ENCODE data around the gene TERB2.
"Not testable (repeated sequence)": the region's sequence is repeated elsewhere in the genome, so short reads cannot be mapped to it uniquely, and the experiment has no call there.

Gene TERB2

DNA sequence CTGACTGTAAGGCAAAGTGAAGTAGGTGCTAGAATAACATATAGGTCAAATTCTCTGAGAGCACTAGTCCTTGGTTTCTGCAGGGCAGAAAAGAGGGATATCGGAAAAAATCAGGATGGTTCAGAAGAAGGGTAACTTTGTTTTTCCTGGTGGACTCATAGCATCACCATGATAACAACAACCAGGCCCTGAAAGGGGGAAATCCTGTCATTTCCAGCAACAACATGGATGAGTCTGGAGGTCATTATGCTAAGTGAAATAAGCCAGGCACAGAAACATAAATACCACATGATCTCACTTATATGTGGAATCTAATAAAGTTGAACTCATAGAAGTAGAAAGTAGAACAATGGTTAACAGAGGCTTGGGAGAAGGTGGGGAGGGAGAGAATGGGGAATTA, 27.7 kb downstream of the TERB2 start:
- not testable (repeated sequence) for H3K36me3 Mint-ChIP-seq (ENCODE audit: insufficient read depth); DNase-seq; H3K4me3 Mint-ChIP-seq; H3K27ac Mint-ChIP-seq; H3K4me1 Mint-ChIP-seq (ENCODE audit: low read depth in 2 of 2); ATAC-seq (replicated peaks); H3K9me3 Mint-ChIP-seq
- H3K27me3 Mint-ChIP-seq = peaks cover 6 to 30% of the 10 kb centered on the region in 2 donors

DNA sequence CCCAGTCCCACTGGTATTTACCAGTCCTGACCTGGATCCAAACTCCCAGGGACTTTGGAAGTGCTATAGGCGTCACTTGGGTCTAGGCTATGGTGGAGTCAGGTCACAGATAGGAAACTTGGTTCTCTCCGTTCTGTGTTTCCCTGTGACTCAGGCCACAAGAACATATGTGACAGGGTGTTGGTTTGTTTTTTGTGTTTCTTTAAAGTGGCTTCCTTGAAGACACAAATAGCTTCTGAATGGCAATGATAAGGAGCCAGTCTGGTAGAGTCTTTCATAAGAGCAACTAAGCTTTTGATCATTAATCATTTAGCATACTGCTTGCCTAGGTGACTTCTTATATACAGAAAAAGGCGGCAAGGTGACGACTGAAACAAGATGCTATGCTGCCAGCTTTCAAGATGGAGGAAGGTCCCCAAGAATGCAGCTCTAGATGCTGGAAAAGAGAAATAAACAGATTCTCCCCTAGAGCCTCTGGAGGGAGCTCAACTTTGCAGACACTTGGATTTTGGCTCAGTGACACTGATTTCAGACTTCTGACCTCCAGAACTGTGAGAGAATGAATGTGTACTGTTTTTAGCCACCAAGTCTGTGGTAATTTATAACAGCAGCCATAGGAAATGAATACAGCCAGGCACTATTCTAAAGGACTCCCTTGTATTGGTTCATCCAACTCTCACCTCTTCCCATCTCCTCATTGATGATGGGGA, 30.0 kb downstream of the TERB2 start:
- peak; percentile 49 for ATAC-seq (replicated peaks)
- not testable (repeated sequence) for H3K4me1 Mint-ChIP-seq (ENCODE audit: low read depth in 2 of 2); H3K4me3 Mint-ChIP-seq; H3K27ac Mint-ChIP-seq; H3K9me3 Mint-ChIP-seq; DNase-seq; H3K36me3 Mint-ChIP-seq (ENCODE audit: insufficient read depth)
- peaks cover 18 to 30% of the 10 kb centered on the region in 2 donors for H3K27me3 Mint-ChIP-seq

DNA sequence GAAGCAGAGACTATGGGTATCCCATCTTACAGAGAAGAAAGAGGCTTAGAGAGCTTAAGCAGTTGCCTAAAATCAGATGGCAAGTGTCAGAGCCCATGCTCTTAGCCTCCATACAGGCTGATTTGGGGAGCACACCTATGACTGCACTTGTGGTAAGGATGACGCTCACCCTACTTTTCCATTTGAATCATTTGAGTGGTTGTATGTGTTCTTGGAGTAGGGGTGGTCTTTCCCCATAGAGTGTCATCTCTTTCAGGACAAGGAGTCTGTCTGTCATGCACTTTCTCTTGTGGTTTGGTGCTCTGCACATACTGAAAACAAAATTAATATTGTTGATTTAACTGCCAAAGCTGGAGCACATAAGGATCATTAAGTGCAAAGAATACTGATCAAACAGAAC, 31.2 kb downstream of the TERB2 start:
- H3K27me3 Mint-ChIP-seq = peaks cover 28 to 32% of the 10 kb centered on the region in 2 donors
- H3K4me1 Mint-ChIP-seq (ENCODE audit: low read depth in 2 of 2); H3K27ac Mint-ChIP-seq; H3K36me3 Mint-ChIP-seq (ENCODE audit: insufficient read depth); H3K9me3 Mint-ChIP-seq; DNase-seq; ATAC-seq (replicated peaks); H3K4me3 Mint-ChIP-seq: not testable (repeated sequence)

DNA sequence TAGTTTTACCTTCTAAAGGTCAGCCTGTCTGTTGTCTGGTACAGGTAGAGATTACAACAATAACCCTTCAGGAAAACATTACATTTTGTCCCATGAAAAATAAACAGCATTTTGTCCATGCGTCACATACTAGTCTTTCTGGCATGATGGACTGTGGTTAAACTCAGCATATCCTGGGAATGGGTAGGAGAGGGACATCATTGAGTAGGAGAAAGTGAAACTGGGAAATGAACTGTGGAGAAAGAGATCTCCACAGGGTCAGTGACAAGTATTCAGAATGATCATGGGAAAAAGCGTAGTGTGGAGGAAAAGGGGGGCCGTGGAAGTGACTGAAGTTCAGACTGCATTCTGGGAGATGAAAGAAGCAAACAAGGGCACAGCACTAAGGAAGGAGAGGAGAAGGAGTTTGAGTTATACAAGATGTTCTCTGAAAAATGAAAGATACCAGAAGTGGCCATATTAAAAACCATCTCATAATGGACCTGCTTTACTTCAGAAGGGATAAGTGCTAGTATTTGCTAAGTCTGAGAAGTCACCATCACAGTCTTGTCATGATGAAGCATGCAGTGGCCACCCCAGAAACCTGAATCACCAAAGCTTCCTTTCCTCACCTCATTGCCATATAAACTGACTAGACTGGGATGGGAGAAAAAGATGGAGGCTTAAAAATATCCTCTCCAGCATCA, 31.8 kb downstream of the TERB2 start:
- peaks cover 32 to 34% of the 10 kb centered on the region in 2 donors for H3K27me3 Mint-ChIP-seq
- not testable (repeated sequence) for DNase-seq; H3K9me3 Mint-ChIP-seq; H3K36me3 Mint-ChIP-seq (ENCODE audit: insufficient read depth); ATAC-seq (replicated peaks); H3K4me1 Mint-ChIP-seq (ENCODE audit: low read depth in 2 of 2); H3K27ac Mint-ChIP-seq; H3K4me3 Mint-ChIP-seq

DNA sequence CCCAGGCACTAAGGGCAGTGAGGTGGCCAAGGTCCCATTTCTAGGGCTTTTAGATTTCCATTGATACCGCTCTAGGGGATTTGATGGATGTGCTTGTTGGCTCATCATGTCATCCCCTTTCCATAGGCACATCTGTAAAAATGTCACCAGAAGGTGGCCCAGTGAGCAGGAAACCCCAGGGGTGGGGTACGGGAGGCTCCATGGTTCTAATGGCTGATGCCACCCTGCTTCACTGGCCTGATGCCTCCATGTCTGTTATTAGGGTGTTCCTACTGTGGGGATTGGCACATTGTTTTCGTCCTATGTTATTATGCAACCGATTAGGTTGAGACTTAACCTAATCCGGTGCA, 32.4 kb downstream of the TERB2 start:
- not testable (repeated sequence) for H3K4me1 Mint-ChIP-seq (ENCODE audit: low read depth in 2 of 2); H3K9me3 Mint-ChIP-seq; H3K27ac Mint-ChIP-seq; H3K36me3 Mint-ChIP-seq (ENCODE audit: insufficient read depth); ATAC-seq (replicated peaks); H3K4me3 Mint-ChIP-seq; DNase-seq
- H3K27me3 Mint-ChIP-seq = peaks cover 27 to 34% of the 10 kb centered on the region in 2 donors

DNA sequence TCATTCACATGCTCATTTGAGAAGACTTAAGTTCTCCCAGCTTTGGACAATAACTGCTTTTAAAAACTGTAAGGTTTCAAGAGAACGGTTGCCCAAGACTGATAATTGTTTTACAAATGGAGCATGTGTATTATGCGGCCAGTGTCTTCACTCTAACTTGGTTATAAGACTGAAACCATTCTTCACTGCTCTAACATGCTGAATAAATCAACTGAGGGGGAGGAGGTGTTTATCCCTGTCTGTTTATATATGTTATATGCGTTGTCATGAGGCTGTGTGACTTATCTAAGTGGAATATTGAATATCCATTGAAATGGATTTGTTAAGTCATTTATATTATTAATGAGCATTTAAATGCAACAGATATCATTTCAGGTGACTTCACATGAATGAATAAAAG, 41.1 kb downstream of the TERB2 start:
- not testable (repeated sequence) for ATAC-seq (replicated peaks); DNase-seq; H3K4me1 Mint-ChIP-seq (ENCODE audit: low read depth in 2 of 2); H3K36me3 Mint-ChIP-seq (ENCODE audit: insufficient read depth); H3K9me3 Mint-ChIP-seq; H3K27ac Mint-ChIP-seq; H3K4me3 Mint-ChIP-seq
- H3K27me3 Mint-ChIP-seq = peaks cover 6 to 13% of the 10 kb centered on the region in 2 donors

DNA sequence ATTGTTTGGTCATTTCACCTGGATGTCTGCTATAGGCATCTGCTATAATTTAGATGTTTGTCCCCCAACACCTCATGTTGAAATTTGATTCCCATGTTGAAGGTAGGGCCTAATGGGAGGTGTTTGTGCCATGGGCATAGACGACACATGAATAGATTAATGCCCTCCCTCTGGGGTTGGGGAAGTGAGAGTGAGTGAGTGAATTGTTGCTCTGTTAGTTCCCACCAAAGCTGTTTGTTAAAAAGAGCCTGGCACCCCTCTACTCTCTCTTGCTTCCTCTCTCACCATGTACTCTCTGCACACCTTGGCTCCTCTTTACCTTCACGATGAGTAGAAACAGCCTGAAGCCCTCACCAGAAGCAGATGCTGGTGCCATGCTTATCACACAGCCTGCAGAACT, 42.6 kb downstream of the TERB2 start:
- ATAC-seq (replicated peaks) (no peak), DNase-seq (no peak)
- H3K4me3 Mint-ChIP-seq = no peak overlapping the region
- no peak overlapping the region for H3K27ac Mint-ChIP-seq
- H3K36me3 Mint-ChIP-seq (ENCODE audit: insufficient read depth) = no peaks in the 10 kb centered on the region
- peaks cover 0 to 6% of the 10 kb centered on the region in 2 donors for H3K27me3 Mint-ChIP-seq
- H3K4me1 Mint-ChIP-seq (ENCODE audit: low read depth in 2 of 2) = no peaks in the 10 kb centered on the region
- no peaks in the 10 kb centered on the region for H3K9me3 Mint-ChIP-seq

DNA sequence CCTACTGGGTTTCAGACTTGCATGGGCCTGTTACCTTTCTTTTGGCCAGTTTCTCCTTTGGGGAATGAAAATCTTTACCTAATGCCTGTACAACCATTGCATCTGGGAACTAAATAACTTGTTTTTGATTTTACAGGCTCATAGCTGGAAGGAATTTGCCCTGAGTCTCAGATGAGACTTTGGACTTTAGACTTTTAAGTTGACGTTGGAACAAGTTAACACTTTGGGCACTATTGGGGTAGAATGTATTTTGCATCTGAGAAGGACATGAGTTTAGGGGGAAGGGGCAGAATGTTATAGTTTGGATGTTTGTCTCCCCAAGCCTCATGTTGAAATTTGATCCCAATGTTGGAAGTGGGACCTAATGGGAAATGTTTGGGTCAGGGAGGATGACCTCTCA, 44.7 kb downstream of the TERB2 start:
- not testable (repeated sequence) for H3K4me1 Mint-ChIP-seq (ENCODE audit: low read depth in 2 of 2); DNase-seq; H3K36me3 Mint-ChIP-seq (ENCODE audit: insufficient read depth); H3K27ac Mint-ChIP-seq; H3K27me3 Mint-ChIP-seq; H3K4me3 Mint-ChIP-seq; ATAC-seq (replicated peaks); H3K9me3 Mint-ChIP-seq

DNA sequence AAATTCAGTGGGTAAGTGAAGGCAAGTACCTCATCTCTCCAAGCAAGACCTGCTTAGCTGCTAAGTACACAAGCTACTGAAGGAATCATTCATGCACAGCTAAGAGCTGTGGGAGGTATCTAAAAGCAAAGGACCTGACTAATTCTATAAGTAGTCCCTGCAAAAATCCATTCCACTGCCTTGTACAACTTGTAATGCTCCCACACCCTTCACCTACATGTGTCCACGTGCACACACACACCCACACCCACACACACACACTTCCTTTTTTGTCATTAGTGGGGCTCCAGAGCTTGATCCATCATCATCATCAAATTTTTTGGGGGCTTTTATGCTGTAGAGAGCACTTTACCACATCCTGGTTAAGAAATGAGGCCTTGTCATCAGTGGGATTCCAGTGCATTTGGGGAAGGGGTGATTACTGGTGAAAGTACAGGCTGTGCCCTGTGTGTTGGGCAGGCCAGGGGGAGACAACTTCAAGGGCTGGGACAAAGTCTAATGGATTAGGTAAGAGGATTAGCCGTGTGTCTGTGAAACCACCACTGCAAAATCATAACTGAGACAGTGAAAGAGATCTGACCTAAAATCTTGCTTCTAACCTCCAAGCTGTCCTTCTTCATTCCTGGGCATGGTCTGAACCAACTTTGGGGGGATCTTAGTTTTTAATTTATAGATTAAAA, 47.4 kb downstream of the TERB2 start:
- not testable (repeated sequence) for H3K36me3 Mint-ChIP-seq (ENCODE audit: insufficient read depth); H3K4me3 Mint-ChIP-seq; ATAC-seq (replicated peaks); H3K27ac Mint-ChIP-seq; DNase-seq; H3K27me3 Mint-ChIP-seq; H3K4me1 Mint-ChIP-seq (ENCODE audit: low read depth in 2 of 2); H3K9me3 Mint-ChIP-seq

DNA sequence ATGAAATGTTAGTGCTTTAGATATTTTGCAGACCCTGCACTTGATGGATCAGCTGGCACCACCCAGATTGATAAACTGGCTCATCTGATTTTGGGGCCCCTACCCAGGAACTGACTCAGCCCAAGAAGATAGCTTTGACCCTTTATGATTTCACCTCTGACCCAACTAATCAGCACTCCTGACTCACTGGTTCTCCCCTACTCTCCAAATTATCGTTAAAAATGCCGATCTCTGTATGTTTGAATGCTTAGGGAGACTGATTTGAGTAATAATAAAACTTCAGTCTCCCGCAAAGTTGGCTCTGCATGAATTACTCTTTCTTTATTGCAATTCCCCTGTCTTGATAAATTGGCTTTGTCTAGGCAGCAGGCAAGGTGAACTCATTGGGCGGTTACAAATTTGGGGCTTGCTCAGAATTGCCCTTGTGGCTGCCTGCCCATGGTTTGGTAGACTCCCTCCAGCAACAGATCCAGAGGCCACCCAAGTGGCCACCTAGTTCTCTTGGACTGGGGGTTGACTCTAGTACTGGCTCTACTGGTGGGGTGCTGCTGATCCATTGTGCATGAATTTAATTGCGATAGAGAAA, 48.2 kb downstream of the TERB2 start:
- H3K4me1 Mint-ChIP-seq (ENCODE audit: low read depth in 2 of 2); DNase-seq; ATAC-seq (replicated peaks); H3K27me3 Mint-ChIP-seq; H3K36me3 Mint-ChIP-seq (ENCODE audit: insufficient read depth); H3K27ac Mint-ChIP-seq; H3K4me3 Mint-ChIP-seq; H3K9me3 Mint-ChIP-seq: not testable (repeated sequence)

DNA sequence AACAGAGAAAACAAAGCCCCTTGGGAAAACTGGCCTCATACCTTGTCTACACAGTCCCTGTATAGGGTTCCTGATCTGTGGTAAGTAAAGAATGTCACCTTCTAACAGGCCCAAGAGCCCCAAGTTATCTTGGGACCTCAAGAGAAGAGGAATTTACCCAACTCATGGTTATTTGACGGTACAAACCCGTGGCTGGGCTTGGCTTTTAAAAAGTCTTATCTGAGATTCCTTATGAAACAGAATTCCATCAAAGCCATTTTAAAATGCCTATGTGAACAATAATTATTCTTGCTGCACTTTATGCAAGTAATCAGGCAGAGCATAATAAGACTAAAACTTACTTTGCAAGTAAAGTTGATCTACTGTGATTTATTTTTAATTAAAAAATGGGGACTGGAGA, 52.6 kb downstream of the TERB2 start:
- Mint-ChIP-seq H3K4me1 (ENCODE audit: low read depth in 2 of 2) (no peaks in the 10 kb centered on the region), H3K4me3 (no peak overlapping the region), H3K27ac (no peak overlapping the region), H3K27me3 (peaks cover 11 to 33% of the 10 kb centered on the region in 2 donors), H3K36me3 (ENCODE audit: insufficient read depth) (peaks cover 3% of the 10 kb centered on the region), H3K9me3 (no peaks in the 10 kb centered on the region)
- ATAC-seq (replicated peaks) (no peak), DNase-seq (no peak)

DNA sequence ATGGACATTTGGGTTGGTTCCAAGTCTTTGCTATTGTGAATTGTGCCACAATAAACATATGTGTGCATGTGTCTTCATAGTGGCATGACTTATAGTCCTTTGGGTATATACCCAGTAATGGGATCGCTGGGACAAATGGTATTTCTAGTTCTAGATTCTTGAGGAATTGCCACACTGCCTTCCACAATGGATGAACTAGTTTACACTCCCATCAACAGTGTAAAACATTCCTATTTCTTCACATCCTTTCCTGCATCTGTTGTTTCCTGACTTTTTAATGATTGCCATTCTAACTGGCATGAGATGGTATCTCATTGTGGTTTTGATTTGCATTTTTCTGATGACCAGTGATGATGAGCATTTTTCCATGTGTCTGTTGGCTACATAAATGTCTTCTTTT, 58.6 kb downstream of the TERB2 start:
- peaks cover 50 to 65% of the 10 kb centered on the region in 2 donors for H3K27me3 Mint-ChIP-seq
- not testable (repeated sequence) for H3K4me1 Mint-ChIP-seq (ENCODE audit: low read depth in 2 of 2); H3K4me3 Mint-ChIP-seq; DNase-seq; H3K9me3 Mint-ChIP-seq; ATAC-seq (replicated peaks); H3K27ac Mint-ChIP-seq; H3K36me3 Mint-ChIP-seq (ENCODE audit: insufficient read depth)

DNA sequence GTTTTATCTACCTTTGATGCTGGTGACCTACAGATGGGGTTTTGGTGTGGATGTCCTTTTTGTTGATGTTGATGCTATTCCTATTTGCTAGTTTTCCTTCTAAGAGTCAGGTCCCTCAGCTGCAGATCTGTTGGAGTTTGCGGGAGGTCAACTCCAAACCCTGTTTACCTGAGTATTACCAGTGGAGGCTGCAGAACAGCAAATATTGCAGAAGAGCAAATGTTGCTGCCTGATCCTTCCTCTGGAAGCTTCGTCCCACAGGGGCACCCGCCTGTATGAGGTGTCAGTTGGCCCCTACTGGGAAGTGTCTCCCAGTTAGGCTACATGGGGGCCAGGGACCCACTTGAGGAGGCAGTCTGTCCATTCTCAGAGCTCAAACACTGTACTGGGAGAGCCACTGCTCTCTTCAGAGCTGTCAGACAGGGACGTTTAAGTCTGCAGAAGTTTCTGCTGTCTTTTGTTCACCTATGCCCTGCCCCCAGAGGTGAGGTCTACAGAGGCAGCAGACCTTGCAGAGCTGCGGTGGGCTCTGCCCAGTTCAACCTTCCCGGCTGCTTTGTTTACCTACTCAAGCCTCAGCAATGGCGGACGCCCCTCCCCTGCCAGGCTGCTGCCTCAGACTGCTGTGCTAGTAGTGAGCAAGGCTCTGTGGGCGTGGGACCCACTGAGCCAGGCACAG, 63.9 kb downstream of the TERB2 start:
- H3K4me3 Mint-ChIP-seq, H3K27ac Mint-ChIP-seq, DNase-seq: not testable (repeated sequence)

More for the DNA sequence above, 63.9 kb downstream of the TERB2 start:
- ATAC-seq (replicated peaks); H3K9me3 Mint-ChIP-seq; H3K36me3 Mint-ChIP-seq (ENCODE audit: insufficient read depth): not testable (repeated sequence)
- peaks cover 10 to 13% of the 10 kb centered on the region in 2 donors for H3K4me1 Mint-ChIP-seq (ENCODE audit: low read depth in 2 of 2)
- H3K27me3 Mint-ChIP-seq = peaks cover 47 to 49% of the 10 kb centered on the region in 2 donors

Data from effector memory CD8-positive, alpha-beta T cell (primary cell).